Activated naive CD8-positive, alpha-beta T cell treated with anti-CD3 and anti-CD28 coated beads for 36 hours (primary cell): ENCODE results near the gene MEPCE. TPM values are rescaled to one million over a fixed set of nuclear protein-coding genes. Genes with fewer than 3 reads are reported as not detected.

Source experiments
- DNase-seq: peaks from one replicate; pipeline ENCODE4 v3.0.0; 2021
- H3K27ac Mint-ChIP-seq: one replicate; pipeline ENCODE4 v1.8.0; 2022; ENCODE audit warnings: mild to moderate bottlenecking, moderate library complexity, mixed read lengths
- H3K27me3 Mint-ChIP-seq: one replicate; pipeline ENCODE4 v1.8.0; 2022; ENCODE audit warnings: mild to moderate bottlenecking, mixed read lengths
- H3K36me3 Mint-ChIP-seq: one replicate; pipeline ENCODE4 v1.8.0; 2021; ENCODE audit warnings: mild to moderate bottlenecking, mixed read lengths
- H3K4me1 Mint-ChIP-seq: one replicate; pipeline ENCODE4 v1.8.0; 2021; ENCODE audit warnings: mixed read lengths
- H3K4me3 Mint-ChIP-seq: one replicate; pipeline ENCODE4 v1.8.0; 2022; ENCODE audit warnings: mild to moderate bottlenecking, moderate library complexity, mixed read lengths
- H3K9me3 Mint-ChIP-seq: one replicate; pipeline ENCODE4 v1.8.0; 2022; ENCODE audit warnings: mixed read lengths
- total RNA-seq, 2 experiments: library from RNA; stranded (reverse); gene quantifications; one replicate each; pipeline ENCODE4 v1.2.3, GENCODE V29; 2021

MEPCE gene
- total RNA-seq, 2 experiments from 2014 or later, result 60.1 to 65.4 TPM

GRCh38 chr7:100455206-100455605, 25.6 kb downstream of the MEPCE start:
- Mint-ChIP-seq H3K4me1 (peaks cover 15% of the 10 kb centered on the region), H3K9me3 (no peaks in the 10 kb centered on the region), H3K4me3 (no peak overlapping the region), H3K36me3 (peaks cover 1% of the 10 kb centered on the region), H3K27ac (no peak overlapping the region), H3K27me3 (no peaks in the 10 kb centered on the region)
- no peak for DNase-seq

- no peak overlapping the region for H3K27ac Mint-ChIP-seq
- H3K4me3 Mint-ChIP-seq, result no peak overlapping the region
- no peak for DNase-seq
- H3K9me3 Mint-ChIP-seq, result no peaks in the 10 kb centered on the region
- H3K36me3 Mint-ChIP-seq, result peaks cover 1% of the 10 kb centered on the region
- peaks cover 12% of the 10 kb centered on the region for H3K4me1 Mint-ChIP-seq
- H3K27me3 Mint-ChIP-seq, result no peaks in the 10 kb centered on the region
Measured at GRCh38 chr7:100456562-100456961, 26.9 kb downstream of the MEPCE start.

- no peaks in the 10 kb centered on the region for H3K27me3 Mint-ChIP-seq
- H3K9me3 Mint-ChIP-seq, result no peaks in the 10 kb centered on the region
- no peak overlapping the region for H3K4me3 Mint-ChIP-seq
- no peak for DNase-seq
- peaks cover 12% of the 10 kb centered on the region for H3K4me1 Mint-ChIP-seq
- peaks cover 1% of the 10 kb centered on the region for H3K36me3 Mint-ChIP-seq
- no peak overlapping the region for H3K27ac Mint-ChIP-seq
Measured at GRCh38 chr7:100457033-100457432, 27.4 kb downstream of the MEPCE start.

DNA sequence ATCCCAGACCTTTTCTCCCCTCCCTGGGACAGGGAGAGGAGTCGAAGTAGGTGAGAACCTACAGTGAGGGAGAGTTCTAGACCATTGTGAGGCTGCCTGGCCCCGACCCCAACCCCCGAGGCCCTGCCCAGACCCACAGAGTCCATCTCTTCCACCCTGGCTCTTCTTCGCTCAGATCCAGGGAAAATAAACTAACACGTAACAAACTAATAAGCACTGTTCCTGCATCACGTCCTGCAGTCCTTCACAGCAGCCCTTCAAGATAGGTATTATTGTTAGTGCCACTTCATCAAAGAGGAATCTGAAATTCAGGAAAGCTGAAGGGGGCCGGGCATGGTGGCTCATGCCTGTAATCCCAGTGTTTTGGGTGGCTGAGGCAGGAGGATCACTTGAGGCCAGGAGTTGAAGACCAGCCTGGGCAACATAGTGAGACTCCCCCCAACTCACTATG, 34.6 kb downstream of the MEPCE start, which contains the start of gene SPACDR:
TSS of gene SPACDR (minus strand) at position 51 of the 451 bp plus-strand sequence. CDS start 235 bp downstream, outside the sequence.
- no peaks in the 10 kb centered on the region for H3K27me3 Mint-ChIP-seq
- peaks cover 5% of the 10 kb centered on the region for H3K36me3 Mint-ChIP-seq
- H3K4me1 Mint-ChIP-seq, result peaks cover 7% of the 10 kb centered on the region
- no peak within 1 kb of the TSS for H3K27ac Mint-ChIP-seq
- no peak for DNase-seq
- no peak within 1 kb of the TSS for H3K4me3 Mint-ChIP-seq
- no peaks in the 10 kb centered on the region for H3K9me3 Mint-ChIP-seq

DNA sequence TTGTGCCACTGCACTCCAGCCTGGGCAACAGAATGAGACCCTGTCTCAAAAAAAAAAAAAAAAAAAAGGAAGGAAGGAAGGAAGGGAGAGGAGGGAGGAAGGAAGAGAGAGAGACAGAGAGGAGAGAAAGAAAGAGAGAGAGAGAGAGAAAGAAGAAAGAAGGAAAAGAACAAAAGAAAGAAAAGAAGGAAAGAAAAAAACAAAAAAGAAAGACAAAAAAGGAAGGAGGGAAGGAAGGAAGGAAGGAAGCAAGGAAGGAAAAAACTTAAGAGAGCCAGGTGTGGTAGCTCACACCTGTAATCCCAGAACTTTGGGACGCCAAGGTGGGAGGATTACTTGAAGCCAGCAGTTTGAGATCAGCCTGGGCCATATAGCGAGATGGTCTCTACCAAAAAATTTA, 35.2 kb downstream of the MEPCE start:
- H3K36me3 Mint-ChIP-seq, result peaks cover 5% of the 10 kb centered on the region
- H3K4me3 Mint-ChIP-seq, result no peak overlapping the region
- H3K4me1 Mint-ChIP-seq, result peaks cover 8% of the 10 kb centered on the region
- H3K27ac Mint-ChIP-seq, result no peak overlapping the region
- DNase-seq, result no peak
- no peaks in the 10 kb centered on the region for H3K27me3 Mint-ChIP-seq
- H3K9me3 Mint-ChIP-seq, result no peaks in the 10 kb centered on the region

GRCh38 chr7:100465299-100465698, 35.7 kb downstream of the MEPCE start:
- DNase-seq, result no peak
- H3K36me3 Mint-ChIP-seq, result peaks cover 5% of the 10 kb centered on the region
- peaks cover 12% of the 10 kb centered on the region for H3K4me1 Mint-ChIP-seq
- no peaks in the 10 kb centered on the region for H3K9me3 Mint-ChIP-seq
- no peaks in the 10 kb centered on the region for H3K27me3 Mint-ChIP-seq
- H3K4me3 Mint-ChIP-seq, result no peak overlapping the region
- no peak overlapping the region for H3K27ac Mint-ChIP-seq

DNA sequence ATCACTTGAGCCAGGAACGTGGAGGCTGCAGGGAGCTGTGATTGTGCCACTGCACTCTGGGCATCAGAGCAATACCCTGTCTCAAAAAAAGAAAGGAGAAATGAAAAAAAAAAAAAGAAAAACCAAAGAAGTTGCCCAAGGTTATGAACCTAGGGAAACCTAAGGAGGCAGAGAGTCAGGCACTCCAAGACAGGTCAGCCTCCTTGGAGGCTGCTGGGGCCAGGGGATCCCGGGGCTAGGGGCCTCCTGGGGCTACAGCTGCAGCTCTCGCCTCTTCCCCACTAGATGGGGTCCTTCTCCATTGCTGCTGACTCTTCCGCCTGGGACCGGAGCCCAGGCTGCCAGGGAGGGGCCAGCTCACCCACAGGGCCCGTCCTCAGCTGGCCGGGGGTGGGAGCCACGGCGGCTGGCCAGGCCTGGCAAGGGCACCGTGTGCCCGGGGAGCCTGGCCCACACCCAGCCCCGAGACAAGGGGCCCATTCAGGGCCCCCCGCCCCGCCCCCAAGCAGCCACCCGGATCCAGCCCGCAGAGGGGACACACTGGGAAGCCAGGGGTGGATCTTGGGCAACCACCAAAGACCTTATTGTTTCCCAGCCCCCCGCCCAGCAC, 36.2 kb downstream of the MEPCE start:
- no peaks in the 10 kb centered on the region for H3K27me3 Mint-ChIP-seq
- H3K4me1 Mint-ChIP-seq, result peaks cover 16% of the 10 kb centered on the region
- no peak overlapping the region for H3K4me3 Mint-ChIP-seq
- peaks cover 5% of the 10 kb centered on the region for H3K36me3 Mint-ChIP-seq
- DNase-seq, result no peak
- no peaks in the 10 kb centered on the region for H3K9me3 Mint-ChIP-seq
- no peak overlapping the region for H3K27ac Mint-ChIP-seq

GRCh38 chr7:100466653-100467605, 37.3 kb downstream of the MEPCE start:
- Mint-ChIP-seq H3K36me3 (peaks cover 5% of the 10 kb centered on the region), H3K4me1 (peaks cover 17% of the 10 kb centered on the region), H3K4me3 (no peak overlapping the region), H3K27me3 (no peaks in the 10 kb centered on the region), H3K27ac (peak overlapping the region; percentile 62), H3K9me3 (no peaks in the 10 kb centered on the region)
- no peak for DNase-seq

DNA sequence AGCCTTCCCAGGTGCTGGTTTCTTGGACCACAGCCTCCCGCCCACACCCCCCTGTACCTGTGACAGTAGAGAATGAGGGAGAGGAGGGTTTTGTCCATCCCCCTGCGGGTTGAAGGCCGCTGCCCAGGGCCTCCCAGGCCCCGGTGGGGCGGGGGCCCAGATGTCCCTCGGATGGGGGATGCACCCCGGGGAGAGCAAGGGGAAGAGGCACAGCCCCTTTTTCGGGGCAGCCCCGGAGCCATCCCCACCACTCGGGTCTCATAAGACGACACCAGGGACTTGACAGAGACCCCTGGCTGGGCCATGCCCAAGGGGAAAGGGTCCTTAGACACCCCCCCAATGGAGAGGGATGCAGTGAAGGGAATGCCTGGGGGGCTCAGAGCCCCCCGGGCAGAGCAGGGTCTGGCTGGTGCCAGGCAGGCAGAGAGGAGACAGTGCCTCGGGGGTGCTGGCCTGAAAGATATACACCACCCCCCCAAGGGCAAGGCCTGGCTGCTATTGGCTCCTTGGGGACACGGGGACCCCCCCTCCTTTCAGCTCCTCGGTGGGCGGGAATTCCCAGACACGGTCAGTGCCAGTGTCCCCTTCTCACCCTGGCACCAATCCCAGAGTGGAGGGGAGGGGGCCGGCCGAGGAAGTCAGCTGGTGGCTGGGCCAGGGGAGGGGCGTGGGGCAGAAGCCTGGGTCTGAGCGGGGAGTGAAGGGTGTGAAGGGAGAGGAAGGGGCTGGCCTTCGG, 38.2 kb downstream of the MEPCE start:
- Mint-ChIP-seq H3K9me3 (no peaks in the 10 kb centered on the region), H3K4me1 (peaks cover 19% of the 10 kb centered on the region), H3K36me3 (peaks cover 6% of the 10 kb centered on the region), H3K4me3 (no peak overlapping the region), H3K27ac (peak overlapping the region; percentile 62), H3K27me3 (no peaks in the 10 kb centered on the region)
- DNase-seq, result no peak

DNA sequence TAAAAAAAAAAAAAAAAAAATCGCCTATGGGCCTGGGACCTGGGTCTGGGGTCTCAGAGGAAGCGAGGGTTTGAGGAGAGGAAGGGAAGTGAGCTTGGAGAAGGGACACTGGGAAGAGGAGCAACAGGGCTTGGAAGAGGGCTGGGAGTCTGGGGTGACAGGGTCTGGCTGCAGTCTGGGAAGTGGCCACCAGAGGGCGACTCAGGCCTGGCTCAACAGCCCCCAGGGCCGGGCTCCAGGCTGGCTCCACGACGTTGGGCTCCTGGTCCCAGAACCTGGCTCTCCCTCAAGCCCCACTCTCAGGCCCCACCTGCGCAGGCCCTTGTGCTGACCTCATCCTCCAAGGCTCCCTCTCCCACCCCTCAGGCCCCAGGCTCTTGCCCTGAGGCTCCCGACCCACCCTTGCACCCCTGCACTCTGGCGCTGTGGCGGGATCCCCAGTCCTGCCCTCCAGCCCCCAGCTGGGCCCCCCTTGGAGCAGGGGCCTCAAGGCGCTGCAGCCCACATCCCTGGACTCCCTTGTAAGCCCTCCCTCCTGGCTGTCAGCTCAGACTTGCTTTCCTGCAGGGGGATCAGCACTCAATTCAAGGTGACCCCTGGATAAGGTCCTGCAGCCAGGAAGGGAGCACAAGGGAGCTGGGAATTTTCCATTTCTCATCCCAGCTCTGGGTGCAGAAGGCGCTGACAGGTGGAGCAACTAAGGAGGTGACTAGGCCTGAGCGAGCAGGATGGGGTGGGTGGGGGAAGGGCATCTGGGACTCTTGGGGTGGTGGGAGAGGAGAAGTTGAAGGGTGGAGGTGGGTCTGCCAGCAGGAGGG, 39.8 kb downstream of the MEPCE start:
- DNase-seq, result peak; percentile 77
- no peaks in the 10 kb centered on the region for H3K27me3 Mint-ChIP-seq
- H3K4me1 Mint-ChIP-seq, result peaks cover 32% of the 10 kb centered on the region
- peaks cover 15% of the 10 kb centered on the region for H3K36me3 Mint-ChIP-seq
- peak overlapping the region; percentile 54 for H3K27ac Mint-ChIP-seq
- no peak overlapping the region for H3K4me3 Mint-ChIP-seq
- no peaks in the 10 kb centered on the region for H3K9me3 Mint-ChIP-seq

DNA sequence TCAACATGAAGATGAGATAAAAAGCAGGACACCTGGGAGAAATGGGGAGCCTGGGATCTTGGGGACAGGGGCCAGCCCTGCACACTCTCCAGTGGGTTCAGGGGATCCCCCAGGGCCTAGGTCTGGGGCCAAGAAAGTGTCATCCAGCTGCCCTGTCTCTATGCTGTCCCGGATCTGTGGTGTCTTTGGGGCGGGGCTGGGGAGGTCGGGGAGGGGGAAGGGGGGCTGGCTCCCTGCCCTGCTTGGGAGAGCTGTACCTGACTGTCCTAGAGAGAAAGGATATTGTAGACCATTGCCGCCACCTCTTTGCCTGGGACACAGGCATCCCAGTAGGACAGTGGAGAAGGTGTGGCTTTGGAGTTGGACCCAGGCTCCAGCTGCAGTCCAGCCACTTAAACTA, 41.4 kb downstream of the MEPCE start:
- H3K9me3 Mint-ChIP-seq, result no peaks in the 10 kb centered on the region
- DNase-seq, result no peak
- H3K36me3 Mint-ChIP-seq, result peaks cover 21% of the 10 kb centered on the region
- H3K4me3 Mint-ChIP-seq, result no peak overlapping the region
- H3K27me3 Mint-ChIP-seq, result no peaks in the 10 kb centered on the region
- H3K4me1 Mint-ChIP-seq, result peaks cover 45% of the 10 kb centered on the region
- H3K27ac Mint-ChIP-seq, result no peak overlapping the region

DNA sequence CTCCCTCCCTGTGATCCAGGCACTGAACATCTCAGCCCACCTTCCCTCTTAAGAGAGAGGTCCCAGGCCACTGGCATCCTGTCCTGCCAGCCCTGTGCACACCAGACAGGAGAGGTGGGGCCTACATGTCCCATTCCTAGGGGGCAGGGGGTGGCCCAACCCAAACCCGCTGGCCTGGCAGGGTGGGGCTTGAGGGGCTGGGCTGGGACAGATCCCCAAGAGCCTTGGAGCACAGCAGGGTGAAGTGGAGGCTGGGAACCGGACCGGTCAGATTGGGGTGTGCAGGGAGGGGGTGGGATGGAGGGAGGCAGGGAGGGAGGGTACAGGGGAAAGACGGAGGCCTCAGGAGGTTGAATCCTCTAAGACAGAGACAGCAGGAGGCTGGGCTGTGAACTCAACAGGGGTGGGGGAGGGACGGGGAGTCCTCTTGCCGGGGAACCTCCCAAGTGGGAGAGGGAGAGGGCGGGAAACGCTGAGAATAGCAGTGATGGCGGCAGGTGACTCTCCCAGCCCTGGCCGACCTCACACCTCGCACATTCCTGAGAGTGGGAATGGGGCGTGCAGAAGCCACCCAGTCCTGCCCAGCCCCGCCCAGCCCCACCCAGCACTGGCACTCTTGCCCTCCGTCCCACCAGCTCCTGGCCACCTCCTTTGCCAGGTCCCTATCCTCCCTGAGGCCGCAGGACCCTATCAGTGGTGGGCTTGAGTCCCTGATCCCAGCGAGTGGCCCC, 42.7 kb downstream of the MEPCE start:
- no peaks in the 10 kb centered on the region for H3K9me3 Mint-ChIP-seq
- peak overlapping the region; percentile 77 for H3K27ac Mint-ChIP-seq
- no peaks in the 10 kb centered on the region for H3K27me3 Mint-ChIP-seq
- peaks cover 53% of the 10 kb centered on the region for H3K4me1 Mint-ChIP-seq
- peaks cover 25% of the 10 kb centered on the region for H3K36me3 Mint-ChIP-seq
- no peak overlapping the region for H3K4me3 Mint-ChIP-seq
- DNase-seq, result no peak

- DNase-seq, result no peak
- H3K4me3 Mint-ChIP-seq, result peak overlapping the region; percentile 2
- peak overlapping the region; percentile 77 for H3K27ac Mint-ChIP-seq
- no peaks in the 10 kb centered on the region for H3K9me3 Mint-ChIP-seq
- H3K36me3 Mint-ChIP-seq, result peaks cover 26% of the 10 kb centered on the region
- H3K4me1 Mint-ChIP-seq, result peaks cover 52% of the 10 kb centered on the region
- H3K27me3 Mint-ChIP-seq, result no peaks in the 10 kb centered on the region
Measured at GRCh38 chr7:100472854-100473499, 43.3 kb downstream of the MEPCE start.
